Measurements from ENCODE around the gene MTUS2. TPM values are rescaled to one million over a fixed set of nuclear protein-coding genes. Genes with fewer than 3 reads are reported as not detected.

Gene MTUS2
- total and polyA plus RNA-seq, 2 donors (not counting 1 experiment from before 2014, with no cell fraction given), result 0.06 TPM; not detected in 1

DNA sequence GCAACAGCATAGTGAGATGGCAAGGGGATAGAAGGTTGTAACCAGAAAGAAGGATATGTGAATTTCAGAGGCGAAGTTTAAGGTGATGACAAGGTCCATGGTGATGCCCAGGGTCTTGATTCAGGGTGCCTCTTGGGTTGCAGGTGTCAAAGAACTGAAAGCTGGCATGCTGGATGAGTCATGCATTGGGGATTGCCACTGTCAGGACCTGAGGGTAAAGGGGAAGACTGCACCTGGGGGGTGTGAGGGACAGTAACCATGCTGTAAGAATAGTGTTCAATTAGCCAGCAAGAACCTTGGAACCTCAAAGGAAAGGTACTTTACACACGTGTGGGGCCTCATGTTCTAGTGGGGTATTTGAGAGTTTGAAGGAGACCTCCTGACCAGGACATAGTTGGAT, 495.7 kb downstream of the MTUS2 start:
- Histone ChIP-seq H3K79me2 (ENCODE audit: control insufficient read depth, insufficient read depth, low read length) (no peaks in the 10 kb centered on the region), H3K27me3 (ENCODE audit: control insufficient read depth, insufficient read depth, low read length) (no peaks in the 10 kb centered on the region), H2AFZ (ENCODE audit: low read length) (no peak overlapping the region), H4K20me1 (ENCODE audit: control insufficient read depth, extremely low read depth, insufficient read depth, low read length) (no peaks in the 10 kb centered on the region), H3K4me2 (ENCODE audit: extremely low read depth, insufficient read depth, low read length) (no peak overlapping the region), H3K9ac (ENCODE audit: insufficient read depth, low read length) (no peak overlapping the region), H3K27ac (ENCODE audit: insufficient read depth, low read length) (no peak overlapping the region), H3K4me3 (replicated peaks in 1 of 4; ENCODE audit: control extremely low read depth in 1 of 4, insufficient read depth in 1 of 4, low read depth in 3 of 4, low read length in 4 of 4) (no peak overlapping the region), H3K4me1 (ENCODE audit: control insufficient read depth, extremely low read depth, insufficient read depth, low read length) (no peaks in the 10 kb centered on the region), H3K36me3 (ENCODE audit: control insufficient read depth, insufficient read depth, low read length) (no peaks in the 10 kb centered on the region), H3K9me3 (ENCODE audit: control insufficient read depth, insufficient read depth, low read depth, low read length) (no peaks in the 10 kb centered on the region)
- TF ChIP-seq EZH2 (IDR thresholded peaks at IDR 0.05; ENCODE audit: low read length, missing control alignments), result no peak
- TF ChIP-seq, protein P1, sequence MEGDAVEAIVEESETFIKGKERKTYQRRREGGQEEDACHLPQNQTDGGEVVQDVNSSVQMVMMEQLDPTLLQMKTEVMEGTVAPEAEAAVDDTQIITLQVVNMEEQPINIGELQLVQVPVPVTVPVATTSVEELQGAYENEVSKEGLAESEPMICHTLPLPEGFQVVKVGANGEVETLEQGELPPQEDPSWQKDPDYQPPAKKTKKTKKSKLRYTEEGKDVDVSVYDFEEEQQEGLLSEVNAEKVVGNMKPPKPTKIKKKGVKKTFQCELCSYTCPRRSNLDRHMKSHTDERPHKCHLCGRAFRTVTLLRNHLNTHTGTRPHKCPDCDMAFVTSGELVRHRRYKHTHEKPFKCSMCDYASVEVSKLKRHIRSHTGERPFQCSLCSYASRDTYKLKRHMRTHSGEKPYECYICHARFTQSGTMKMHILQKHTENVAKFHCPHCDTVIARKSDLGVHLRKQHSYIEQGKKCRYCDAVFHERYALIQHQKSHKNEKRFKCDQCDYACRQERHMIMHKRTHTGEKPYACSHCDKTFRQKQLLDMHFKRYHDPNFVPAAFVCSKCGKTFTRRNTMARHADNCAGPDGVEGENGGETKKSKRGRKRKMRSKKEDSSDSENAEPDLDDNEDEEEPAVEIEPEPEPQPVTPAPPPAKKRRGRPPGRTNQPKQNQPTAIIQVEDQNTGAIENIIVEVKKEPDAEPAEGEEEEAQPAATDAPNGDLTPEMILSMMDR (conservative IDR thresholded peaks at IDR 0.05 in 1 of 2, IDR thresholded peaks at IDR 0.05 in 1 of 2; ENCODE audit: low read depth in 1 of 2, low read length in 2 of 2), result no peak
- no peak for DNase-seq (ENCODE audit: low read depth in 2 of 2)

DNA sequence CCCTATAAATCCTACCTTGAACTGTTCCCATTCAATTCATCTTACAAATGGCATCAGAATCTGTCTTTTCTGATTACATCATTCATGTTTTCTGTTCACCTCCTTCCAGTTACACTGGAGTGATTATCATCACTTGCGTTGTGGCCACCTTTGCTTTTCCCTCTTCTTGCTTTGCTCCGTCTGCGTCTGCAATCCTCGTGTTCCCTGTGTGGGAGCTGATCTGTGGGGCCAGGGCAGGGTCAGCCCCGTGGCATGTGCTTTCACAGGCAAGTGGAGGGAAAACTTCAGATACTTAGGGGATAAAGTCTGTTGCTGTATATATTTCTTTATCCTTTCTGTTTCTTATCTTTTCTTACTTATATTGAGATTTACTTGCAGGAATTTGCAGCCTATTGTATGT, 497.7 kb downstream of the MTUS2 start:
- no peaks in the 10 kb centered on the region for H3K27me3 ChIP-seq (ENCODE audit: control insufficient read depth, insufficient read depth, low read length)
- H4K20me1 ChIP-seq (ENCODE audit: control insufficient read depth, extremely low read depth, insufficient read depth, low read length), result no peaks in the 10 kb centered on the region
- H3K4me1 ChIP-seq (ENCODE audit: control insufficient read depth, extremely low read depth, insufficient read depth, low read length), result no peaks in the 10 kb centered on the region
- no peaks in the 10 kb centered on the region for H3K36me3 ChIP-seq (ENCODE audit: control insufficient read depth, insufficient read depth, low read length)
- no peak overlapping the region for H3K9ac ChIP-seq (ENCODE audit: insufficient read depth, low read length)
- no peak overlapping the region for H3K27ac ChIP-seq (ENCODE audit: insufficient read depth, low read length)
- TF ChIP-seq, protein P1 (conservative IDR thresholded peaks at IDR 0.05 in 1 of 2, IDR thresholded peaks at IDR 0.05 in 1 of 2; ENCODE audit: low read depth in 1 of 2, low read length in 2 of 2), result no peak
- no peak for TF ChIP-seq EZH2 (IDR thresholded peaks at IDR 0.05; ENCODE audit: low read length, missing control alignments)
- H3K4me2 ChIP-seq (ENCODE audit: extremely low read depth, insufficient read depth, low read length), result no peak overlapping the region
- H2AFZ ChIP-seq (ENCODE audit: low read length), result no peak overlapping the region
- no peak overlapping the region for H3K4me3 ChIP-seq (replicated peaks in 1 of 4; ENCODE audit: control extremely low read depth in 1 of 4, insufficient read depth in 1 of 4, low read depth in 3 of 4, low read length in 4 of 4)
- no peaks in the 10 kb centered on the region for H3K9me3 ChIP-seq (ENCODE audit: control insufficient read depth, insufficient read depth, low read depth, low read length)
- no peak for DNase-seq (ENCODE audit: low read depth in 2 of 2)
- no peaks in the 10 kb centered on the region for H3K79me2 ChIP-seq (ENCODE audit: control insufficient read depth, insufficient read depth, low read length)

DNA sequence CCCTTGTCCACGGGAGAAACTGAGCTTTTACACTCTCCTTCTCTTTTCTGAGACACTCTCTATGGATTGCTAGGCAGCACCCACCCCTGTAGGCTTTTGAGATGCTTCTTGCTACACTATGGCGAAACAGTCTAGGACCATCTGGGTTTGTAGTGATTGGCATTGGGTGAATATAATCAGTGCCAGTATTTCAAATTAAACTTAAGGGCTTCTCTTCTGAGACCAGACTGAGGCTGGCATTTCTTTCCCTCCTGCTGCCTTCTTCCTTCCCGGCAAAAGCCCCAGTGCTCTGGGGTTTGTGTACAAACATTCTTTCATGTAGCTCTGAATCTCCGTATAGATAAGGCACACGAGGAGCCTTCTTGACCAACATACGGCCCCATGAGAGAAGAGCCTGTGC, 498.6 kb downstream of the MTUS2 start:
- TF ChIP-seq EZH2 (IDR thresholded peaks at IDR 0.05; ENCODE audit: low read length, missing control alignments), result no peak
- TF ChIP-seq, protein P1 (conservative IDR thresholded peaks at IDR 0.05 in 1 of 2, IDR thresholded peaks at IDR 0.05 in 1 of 2; ENCODE audit: low read depth in 1 of 2, low read length in 2 of 2), result no peak
- no peak overlapping the region for H2AFZ ChIP-seq (ENCODE audit: low read length)
- no peak overlapping the region for H3K27ac ChIP-seq (ENCODE audit: insufficient read depth, low read length)
- H3K9ac ChIP-seq (ENCODE audit: insufficient read depth, low read length), result no peak overlapping the region
- H4K20me1 ChIP-seq (ENCODE audit: control insufficient read depth, extremely low read depth, insufficient read depth, low read length), result no peaks in the 10 kb centered on the region
- H3K36me3 ChIP-seq (ENCODE audit: control insufficient read depth, insufficient read depth, low read length), result no peaks in the 10 kb centered on the region
- H3K27me3 ChIP-seq (ENCODE audit: control insufficient read depth, insufficient read depth, low read length), result no peaks in the 10 kb centered on the region
- H3K4me1 ChIP-seq (ENCODE audit: control insufficient read depth, extremely low read depth, insufficient read depth, low read length), result no peaks in the 10 kb centered on the region
- no peak overlapping the region for H3K4me3 ChIP-seq (replicated peaks in 1 of 4; ENCODE audit: control extremely low read depth in 1 of 4, insufficient read depth in 1 of 4, low read depth in 3 of 4, low read length in 4 of 4)
- no peaks in the 10 kb centered on the region for H3K79me2 ChIP-seq (ENCODE audit: control insufficient read depth, insufficient read depth, low read length)
- H3K4me2 ChIP-seq (ENCODE audit: extremely low read depth, insufficient read depth, low read length), result no peak overlapping the region
- no peak for DNase-seq (ENCODE audit: low read depth in 2 of 2)
- H3K9me3 ChIP-seq (ENCODE audit: control insufficient read depth, insufficient read depth, low read depth, low read length), result no peaks in the 10 kb centered on the region
